Astrocyte (in vitro differentiated cells and primary cell): ENCODE data around the gene UPF2. TPM values are rescaled to one million over a fixed set of nuclear protein-coding genes. Genes with fewer than 3 reads are reported as not detected.

Experiments used
- DNase-seq: peaks from one replicate; pipeline ENCODE4 v3.0.0-alpha.2; 2010; ENCODE audit warnings: low read depth
- FAIRE-seq: peaks from 2 replicates; lab custom pipeline; 2011; peaks lifted over from hg19 to GRCh38; lab: Jason Lieb, UNC
- H2AFZ ChIP-seq: 2 replicates; pipeline ENCODE4 v1.6.0; 2012; ENCODE audit warnings: low read depth, low read length, inconsistent platforms
- H3K27ac ChIP-seq: 2 replicates; pipeline ENCODE4 v1.5.1; 2011; ENCODE audit warnings: low read depth, low read length, inconsistent platforms
- H3K27me3 ChIP-seq: 2 replicates; pipeline ENCODE4 v1.6.0; 2011; ENCODE audit warnings: low read length, inconsistent platforms; ENCODE audit not compliant: insufficient read depth
- H3K36me3 ChIP-seq: 2 replicates; pipeline ENCODE4 v1.5.1; 2011; ENCODE audit warnings: low read length, inconsistent platforms; ENCODE audit not compliant: insufficient read depth
- H3K4me1 ChIP-seq: 2 replicates; pipeline ENCODE4 v1.5.1; 2011; ENCODE audit warnings: low read length, inconsistent platforms; ENCODE audit not compliant: insufficient read depth
- H3K4me2 ChIP-seq: 2 replicates; pipeline ENCODE4 v1.6.0; 2012; ENCODE audit warnings: low read length, inconsistent platforms
- H3K4me3 ChIP-seq: 2 replicates; pipeline ENCODE4 v1.5.1; 2011; ENCODE audit warnings: low read depth, mild to moderate bottlenecking, low read length, inconsistent platforms; ENCODE audit not compliant: insufficient read depth
- H3K79me2 ChIP-seq: 2 replicates; pipeline ENCODE4 v1.6.0; 2012; ENCODE audit warnings: mild to moderate bottlenecking, low read length, inconsistent platforms; ENCODE audit not compliant: insufficient read depth
- H3K9ac ChIP-seq: 2 replicates; pipeline ENCODE4 v1.6.0; 2012; ENCODE audit warnings: mild to moderate bottlenecking, low read length, inconsistent platforms
- H3K9me3 ChIP-seq: 2 replicates; pipeline ENCODE4 v1.5.1; 2012; ENCODE audit warnings: low read depth, mild to moderate bottlenecking, low read length, inconsistent platforms; ENCODE audit not compliant: insufficient read depth
- H4K20me1 ChIP-seq: 2 replicates; pipeline ENCODE4 v1.6.0; 2012; ENCODE audit warnings: low read length, inconsistent platforms; ENCODE audit not compliant: insufficient read depth
- H3K27ac Mint-ChIP-seq: one replicate; pipeline ENCODE4 v1.8.0; 2021; ENCODE audit warnings: mild to moderate bottlenecking, mixed read lengths; ENCODE audit not compliant: unreplicated experiment
- H3K27me3 Mint-ChIP-seq: one replicate; pipeline ENCODE4 v1.8.0; 2021; ENCODE audit warnings: low read depth, mixed read lengths; ENCODE audit not compliant: unreplicated experiment
- H3K36me3 Mint-ChIP-seq: one replicate; pipeline ENCODE4 v1.8.0; 2021; ENCODE audit warnings: low read depth, mixed read lengths; ENCODE audit not compliant: unreplicated experiment
- H3K4me1 Mint-ChIP-seq: one replicate; pipeline ENCODE4 v1.8.0; 2021; ENCODE audit warnings: low read depth, mixed read lengths; ENCODE audit not compliant: unreplicated experiment
- H3K4me3 Mint-ChIP-seq: one replicate; pipeline ENCODE4 v1.8.0; 2021; ENCODE audit warnings: mild to moderate bottlenecking, moderate library complexity, mixed read lengths; ENCODE audit not compliant: unreplicated experiment
- H3K9me3 Mint-ChIP-seq: one replicate; pipeline ENCODE4 v1.8.0; 2021; ENCODE audit warnings: mild to moderate bottlenecking, mixed read lengths; ENCODE audit not compliant: unreplicated experiment
- CTCF ChIP-seq: IDR thresholded peaks from 2 replicates; pipeline ENCODE4 v1.5.1; 2011; ENCODE audit warnings: low read depth, mild to moderate bottlenecking, inconsistent platforms, low read length, moderate library complexity; ENCODE audit not compliant: insufficient read depth
- EZH2 ChIP-seq: IDR thresholded peaks from 2 replicates; pipeline ENCODE4 v1.6.1; 2012; ENCODE audit warnings: mild to moderate bottlenecking, low read length, inconsistent platforms; ENCODE audit not compliant: insufficient read depth
- total RNA-seq: library from RNA; stranded (reverse); gene quantifications from 2 replicates; pipeline ENCODE4 v1.2.1, GENCODE V29; 2021

UPF2 gene
- total RNA-seq, 1 donor from 2014 or later, result 23.2 TPM

DNA sequence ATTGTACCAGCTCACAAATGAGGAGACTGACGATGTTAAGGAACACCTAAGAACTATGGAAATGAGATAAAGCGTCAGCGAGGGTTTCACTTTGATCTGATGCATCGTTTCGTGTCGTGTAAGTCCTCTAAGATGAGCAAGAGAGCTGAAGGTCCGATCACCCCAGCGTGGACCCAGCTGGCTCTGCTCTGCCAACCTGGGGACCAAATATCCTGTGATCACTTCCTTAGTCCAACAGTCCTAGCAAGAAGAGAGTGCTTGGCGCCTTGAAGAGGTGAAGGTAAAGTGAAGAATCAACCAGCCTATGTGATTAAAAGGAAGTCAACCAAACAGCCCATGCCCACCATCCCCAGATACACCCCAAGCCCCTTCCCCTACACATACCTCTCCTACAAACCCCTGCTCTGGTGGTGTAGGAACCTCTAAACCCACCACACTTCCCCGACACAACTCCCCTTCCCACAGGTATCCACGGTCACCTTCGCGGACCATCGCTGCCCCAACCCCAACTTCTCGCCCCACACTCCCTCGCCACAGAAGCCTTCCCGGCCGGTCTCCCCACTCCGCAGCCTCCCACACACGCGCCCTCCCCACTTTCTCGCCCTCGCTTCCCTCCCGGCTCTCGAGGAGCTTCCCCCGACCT, 722 bp downstream of the UPF2 start:
- Histone ChIP-seq H3K9ac (peak overlapping the region; percentile 97), H3K27ac (peak overlapping the region; percentile 100), H3K36me3 (no peaks in the 10 kb centered on the region), H3K9me3 (no peaks in the 10 kb centered on the region), H3K4me2 (peak overlapping the region; percentile 96), H3K27me3 (no peaks in the 10 kb centered on the region), H4K20me1 (peaks cover 8% of the 10 kb centered on the region), H3K79me2 (peaks cover 56% of the 10 kb centered on the region), H3K4me1 (peaks cover 11% of the 10 kb centered on the region), H3K4me3 (peak overlapping the region; percentile 95), H2AFZ (peak overlapping the region; percentile 72)
- no peaks in the 10 kb centered on the region for H3K36me3 Mint-ChIP-seq
- peak overlapping the region; percentile 92 for H3K27ac Mint-ChIP-seq
- H3K4me1 Mint-ChIP-seq, result peaks cover 12% of the 10 kb centered on the region
- no peak for FAIRE-seq
- peak overlapping the region; percentile 92 for H3K4me3 Mint-ChIP-seq
- DNase-seq, result no peak
- TF ChIP-seq CTCF (no peak), EZH2 (no peak)
- H3K9me3 Mint-ChIP-seq, result peaks cover 1% of the 10 kb centered on the region
- no peaks in the 10 kb centered on the region for H3K27me3 Mint-ChIP-seq

DNA sequence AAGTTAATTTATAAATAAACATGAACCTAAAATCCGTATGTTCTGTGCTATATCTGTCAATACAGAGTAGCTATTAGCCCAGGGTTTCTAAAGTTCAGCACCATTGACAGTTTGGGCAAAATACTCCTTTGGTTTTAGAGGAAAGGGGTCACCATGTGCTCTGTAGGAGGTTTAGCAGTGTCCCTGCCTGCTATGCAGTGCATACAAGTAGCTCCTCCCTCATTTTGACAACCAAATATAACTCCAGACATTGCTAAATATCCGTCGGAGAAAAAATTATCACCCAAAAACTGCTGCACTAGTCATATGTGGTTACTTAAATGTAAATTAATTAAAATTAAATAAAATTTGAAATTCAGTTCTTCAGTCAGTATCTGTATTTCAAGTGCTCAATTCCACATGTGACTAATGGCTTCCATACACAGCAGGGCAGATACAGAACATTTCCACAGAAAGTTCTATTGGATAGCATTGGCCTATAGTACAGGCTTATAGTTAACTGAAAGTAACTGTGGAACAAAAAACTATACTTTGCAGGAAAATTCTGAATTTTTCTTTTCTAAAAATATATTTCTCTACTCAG, 6.4 kb downstream of the UPF2 start:
- peaks cover 84% of the 10 kb centered on the region for H3K79me2 ChIP-seq
- DNase-seq, result no peak
- no peak overlapping the region for H3K9ac ChIP-seq
- no peaks in the 10 kb centered on the region for H3K9me3 ChIP-seq
- no peaks in the 10 kb centered on the region for H3K9me3 Mint-ChIP-seq
- H3K4me3 ChIP-seq, result no peak overlapping the region
- peaks cover 26% of the 10 kb centered on the region for H4K20me1 ChIP-seq
- H3K4me1 Mint-ChIP-seq, result peaks cover 7% of the 10 kb centered on the region
- H3K27me3 ChIP-seq, result no peaks in the 10 kb centered on the region
- no peaks in the 10 kb centered on the region for H3K4me1 ChIP-seq
- no peak for FAIRE-seq
- TF ChIP-seq EZH2 (no peak), CTCF (no peak)
- H3K4me3 Mint-ChIP-seq, result no peak overlapping the region
- no peaks in the 10 kb centered on the region for H3K27me3 Mint-ChIP-seq
- H3K4me2 ChIP-seq, result no peak overlapping the region
- H3K36me3 ChIP-seq, result peaks cover 3% of the 10 kb centered on the region
- no peak overlapping the region for H3K27ac ChIP-seq
- H3K27ac Mint-ChIP-seq, result no peak overlapping the region
- H3K36me3 Mint-ChIP-seq, result peaks cover 6% of the 10 kb centered on the region
- H2AFZ ChIP-seq, result no peak overlapping the region

GRCh38 chr10:12031404-12031803, 11.2 kb downstream of the UPF2 start:
- no peak for DNase-seq
- no peak overlapping the region for H2AFZ ChIP-seq
- H3K27me3 Mint-ChIP-seq, result no peaks in the 10 kb centered on the region
- H3K4me2 ChIP-seq, result no peak overlapping the region
- no peaks in the 10 kb centered on the region for H3K9me3 Mint-ChIP-seq
- H3K36me3 Mint-ChIP-seq, result peaks cover 16% of the 10 kb centered on the region
- H3K79me2 ChIP-seq, result peaks cover 55% of the 10 kb centered on the region
- no peak for FAIRE-seq
- TF ChIP-seq CTCF, result no peak
- no peak for TF ChIP-seq EZH2
- H3K4me3 Mint-ChIP-seq, result no peak overlapping the region
- peaks cover 25% of the 10 kb centered on the region for H4K20me1 ChIP-seq
- peaks cover 15% of the 10 kb centered on the region for H3K36me3 ChIP-seq
- no peaks in the 10 kb centered on the region for H3K9me3 ChIP-seq
- H3K27me3 ChIP-seq, result no peaks in the 10 kb centered on the region
- H3K4me1 ChIP-seq, result no peaks in the 10 kb centered on the region
- H3K27ac ChIP-seq, result no peak overlapping the region
- peaks cover 3% of the 10 kb centered on the region for H3K4me1 Mint-ChIP-seq
- no peak overlapping the region for H3K27ac Mint-ChIP-seq
- H3K9ac ChIP-seq, result no peak overlapping the region
- no peak overlapping the region for H3K4me3 ChIP-seq
